Measurements from ENCODE around the gene LRRC73.

The LRRC73 gene

DNA sequence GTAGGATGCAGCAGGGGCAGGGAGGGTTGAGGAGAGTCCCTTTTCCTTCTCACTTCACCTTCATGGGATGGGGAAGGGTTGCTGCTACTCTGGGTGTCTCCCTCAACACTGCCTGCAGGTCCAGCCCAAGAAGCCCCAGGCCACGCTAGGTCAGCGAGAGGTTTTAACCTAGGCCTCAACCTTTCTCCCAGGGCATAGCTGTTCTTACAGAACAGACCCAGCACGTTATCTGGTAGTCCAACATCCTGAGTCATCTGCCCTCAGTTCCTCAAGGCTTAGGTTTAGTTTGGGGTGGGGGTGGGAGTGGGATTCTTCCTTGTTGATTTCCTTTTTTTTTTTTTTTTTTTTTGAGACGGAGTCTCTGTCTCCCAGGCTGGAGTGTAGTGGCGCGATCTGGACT lies 15.8 kb downstream of the LRRC73 start:
- in situ Hi-C loops (cut with MboI; ENCODE audit: low sequenced_read_pairs): no loop called here

GRCh38 chr6:43493833-43494232 lies 16.3 kb downstream of the LRRC73 start:
- in situ Hi-C loops (cut with MboI; ENCODE audit: low sequenced_read_pairs): no loop called here

DNA sequence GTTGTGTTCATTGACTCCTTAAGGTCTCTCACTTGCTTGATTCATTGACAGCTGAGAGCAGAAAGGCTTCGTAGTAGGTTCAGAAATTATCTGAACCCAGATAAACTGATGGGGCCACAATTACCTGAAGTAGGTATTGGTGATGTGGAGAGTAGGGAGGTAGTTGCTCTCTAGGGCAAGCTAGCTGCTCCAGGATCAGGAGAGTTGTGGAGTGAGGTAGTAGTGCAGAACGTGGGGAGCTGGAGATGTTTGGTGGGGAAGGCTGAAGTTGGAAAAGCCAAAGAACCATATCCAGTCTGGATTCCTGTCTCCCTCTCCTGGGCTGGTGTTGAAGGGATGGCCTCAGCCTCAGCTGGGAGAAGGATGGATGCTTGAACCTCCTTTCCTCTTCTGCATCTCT lies 16.9 kb downstream of the LRRC73 start:
- in situ Hi-C loops (cut with MboI; ENCODE audit: low sequenced_read_pairs): no loop called here

DNA sequence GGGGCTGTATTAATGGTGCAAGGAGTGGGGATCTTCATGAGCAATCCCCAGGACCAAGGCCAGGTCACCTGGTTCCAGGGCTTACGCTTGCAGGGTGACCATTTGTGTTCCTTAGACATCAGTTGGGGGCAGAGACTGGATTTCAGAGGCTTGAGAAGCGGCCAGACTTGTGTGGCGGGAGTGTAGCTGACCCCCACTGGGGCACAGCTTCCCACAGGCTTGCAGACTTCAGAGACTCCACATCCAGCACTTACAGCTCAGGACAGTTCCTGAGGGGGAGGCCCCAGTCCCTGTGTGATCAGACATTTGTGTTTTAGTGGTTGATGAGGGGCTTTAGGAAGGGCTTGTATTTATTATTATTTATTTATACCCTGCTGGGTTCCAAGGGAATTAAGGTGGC lies 17.5 kb downstream of the LRRC73 start:
- in situ Hi-C loops (cut with MboI; ENCODE audit: low sequenced_read_pairs): no loop called here

GRCh38 chr6:43491750-43492661 lies 18.1 kb downstream of the LRRC73 start:
- in situ Hi-C loops (cut with MboI; ENCODE audit: low sequenced_read_pairs): no loop called here

GRCh38 chr6:43490523-43490939 lies 19.6 kb downstream of the LRRC73 start:
- in situ Hi-C loops (cut with MboI; ENCODE audit: low sequenced_read_pairs): no loop called here

- in situ Hi-C loops (cut with MboI; ENCODE audit: low sequenced_read_pairs): no loop called here
These were observed 20.7 kb downstream of the LRRC73 start for GRCh38 chr6:43489277-43490072.

DNA sequence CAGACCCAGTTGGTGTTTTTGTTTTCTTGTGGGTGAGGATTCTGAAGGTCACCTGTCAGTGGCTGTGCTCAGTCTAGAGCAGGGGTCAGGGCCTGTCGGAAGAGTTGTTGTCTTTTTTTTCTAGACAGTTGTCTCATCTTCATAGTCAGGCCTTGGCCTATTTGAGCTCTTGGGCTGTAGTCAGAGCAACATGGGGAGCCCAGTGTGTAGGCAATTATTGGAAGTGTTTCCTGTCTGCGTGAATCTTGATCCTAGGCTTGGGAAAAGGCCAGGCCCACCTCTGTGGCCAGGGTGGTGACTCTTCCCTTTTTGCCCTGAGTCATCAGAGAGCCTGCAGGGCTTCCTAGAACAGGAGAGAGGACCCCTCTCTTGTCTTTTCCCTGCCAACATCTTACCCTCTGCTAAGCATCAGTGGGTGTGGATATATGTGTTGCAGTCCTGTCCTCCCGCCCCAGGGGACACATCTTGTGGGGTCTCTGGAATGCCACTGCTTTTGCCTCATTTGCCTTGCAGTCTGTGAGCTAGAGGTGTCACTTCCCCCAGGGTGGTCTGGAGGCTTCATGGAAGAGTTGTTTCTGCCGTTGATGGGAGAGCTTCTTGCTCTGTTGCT lies 21.4 kb downstream of the LRRC73 start:
- in situ Hi-C loops (cut with MboI; ENCODE audit: low sequenced_read_pairs): no loop called here

- in situ Hi-C loops (cut with MboI; ENCODE audit: low sequenced_read_pairs): no loop called here
These were observed 28.4 kb downstream of the LRRC73 start for GRCh38 chr6:43481591-43482236.

- in situ Hi-C loops (cut with MboI; ENCODE audit: low sequenced_read_pairs): no loop called here
These were observed 29.1 kb downstream of the LRRC73 start for GRCh38 chr6:43481075-43481474.

DNA sequence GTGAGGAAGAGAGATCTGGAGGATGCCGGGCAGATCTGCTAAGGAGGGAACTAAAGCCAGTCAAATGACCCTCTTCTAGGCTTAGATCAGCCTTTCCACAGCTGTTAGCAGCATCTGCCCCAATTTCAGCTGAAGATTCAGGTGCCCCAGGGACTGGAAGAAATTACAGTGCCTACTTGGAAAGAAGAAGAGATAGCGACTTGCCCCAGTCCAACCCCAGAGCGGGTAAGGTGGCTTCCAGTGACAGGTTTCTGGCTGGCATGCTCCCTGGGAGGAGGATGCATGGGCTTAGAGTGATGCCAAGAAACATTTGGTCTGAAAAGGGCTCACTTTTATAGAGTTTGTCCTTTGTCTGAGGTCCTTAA lies 32.2 kb downstream of the LRRC73 start:
- in situ Hi-C loops (cut with MboI; ENCODE audit: low sequenced_read_pairs): no loop called here

- in situ Hi-C loops (cut with MboI; ENCODE audit: low sequenced_read_pairs): no loop called here
These were observed 32.7 kb downstream of the LRRC73 start, which contains the start of gene TJAP1 for GRCh38 chr6:43477235-43478007. Gene TJAP1 (plus strand): TSS chr6:43477570. CDS start chr6:43499002, 21,432 bp downstream.

- in situ Hi-C loops (cut with MboI; ENCODE audit: low sequenced_read_pairs): no loop called here
These were observed 33.4 kb downstream of the LRRC73 start for GRCh38 chr6:43476746-43477145.

- in situ Hi-C loops (cut with MboI; ENCODE audit: low sequenced_read_pairs): no loop called here
These were observed 34.6 kb downstream of the LRRC73 start for GRCh38 chr6:43475516-43475915.

DNA sequence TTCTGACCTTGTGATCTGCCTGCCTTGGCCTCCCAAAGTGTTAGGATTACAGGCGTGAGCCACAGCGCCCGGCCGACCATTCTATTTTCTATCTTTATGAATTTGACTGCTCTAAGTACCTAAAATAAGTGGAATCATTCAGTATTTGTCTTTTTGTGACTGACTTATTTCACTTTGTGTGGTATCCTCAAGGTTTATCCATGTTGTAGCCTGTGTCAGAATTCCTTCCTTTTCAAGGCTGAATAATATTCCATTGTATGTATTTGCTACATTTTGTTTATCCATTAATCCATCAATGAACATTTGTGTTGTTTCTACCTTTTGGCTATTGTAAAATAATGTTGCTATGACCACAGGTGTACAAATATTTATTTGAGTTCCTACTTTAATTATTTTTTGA lies 37.6 kb downstream of the LRRC73 start:
- in situ Hi-C loops (cut with MboI; ENCODE audit: low sequenced_read_pairs): no loop called here

GRCh38 chr6:43471399-43471798 lies 38.7 kb downstream of the LRRC73 start:
- in situ Hi-C loops (cut with MboI; ENCODE audit: low sequenced_read_pairs): no loop called here

DNA sequence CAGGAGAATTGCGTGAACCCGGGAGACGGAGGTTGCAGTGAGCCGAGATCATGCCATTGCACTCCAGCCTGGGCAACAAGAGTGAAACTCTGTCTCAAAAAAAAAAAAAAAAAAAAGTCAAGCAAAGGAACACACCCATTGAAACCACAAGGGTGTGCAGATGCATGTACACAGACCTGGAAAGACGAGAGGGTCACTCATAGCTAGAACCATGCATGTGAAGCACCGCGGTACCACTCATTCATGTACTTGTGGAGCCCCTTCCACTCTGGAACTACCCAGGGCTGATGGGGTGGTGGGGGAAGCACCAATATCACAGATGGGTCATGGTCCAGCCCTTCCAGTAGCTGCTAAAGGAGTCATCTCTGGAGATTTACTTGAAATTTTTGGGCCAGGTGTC lies 40.2 kb downstream of the LRRC73 start:
- in situ Hi-C loops (cut with MboI; ENCODE audit: low sequenced_read_pairs): no loop called here

- in situ Hi-C loops (cut with MboI; ENCODE audit: low sequenced_read_pairs): no loop called here
These were observed 41.1 kb downstream of the LRRC73 start for GRCh38 chr6:43468748-43469681.

DNA sequence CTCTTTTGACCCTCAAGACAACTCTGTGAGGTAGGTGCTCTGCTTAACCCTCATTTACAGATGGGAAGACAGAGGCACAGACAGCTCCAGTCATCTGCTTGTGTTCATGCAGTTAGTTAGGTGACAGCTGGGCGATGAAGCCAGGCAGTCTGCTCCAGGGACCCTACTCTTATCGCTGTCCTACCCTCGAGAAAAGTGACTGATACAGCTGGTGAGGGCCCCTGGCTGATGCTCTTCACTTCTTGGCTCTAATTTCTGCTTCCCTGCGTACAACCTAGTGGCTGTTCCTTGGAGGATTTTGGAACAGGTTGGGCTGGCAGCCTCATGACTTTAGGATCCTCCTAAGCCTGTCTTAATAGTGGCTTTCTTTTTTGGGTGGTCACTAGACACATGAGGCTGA lies 41.9 kb downstream of the LRRC73 start:
- in situ Hi-C loops (cut with MboI; ENCODE audit: low sequenced_read_pairs): no loop called here
